WERI-Rb-1 (cell line): ENCODE measurements around the gene CCM2.

Source experiments
- DNase-seq: peaks from one replicate; pipeline ENCODE4 v3.0.0-alpha.2; 2020
- H3K27ac ChIP-seq: fragments of 250-450 bp; sonication (Bioruptor Pico); 2 replicates; pipeline ENCODE4 v1.5.1; 2020; ENCODE audit warnings: mild to moderate bottlenecking, moderate library complexity
- H3K27me3 ChIP-seq: fragments of 250-450 bp; sonication (Bioruptor Pico); 2 replicates; pipeline ENCODE4 v1.5.1; 2021; ENCODE audit warnings: mild to moderate bottlenecking, low read depth, moderate library complexity; ENCODE audit not compliant: insufficient read depth, severe bottlenecking
- H3K36me3 ChIP-seq: fragments of 250-450 bp; sonication (Bioruptor Pico); 2 replicates; pipeline ENCODE4 v1.5.1; 2020; ENCODE audit warnings: mild to moderate bottlenecking, moderate library complexity
- H3K4me3 ChIP-seq: 2 replicates; pipeline ENCODE4 v1.5.1; 2011; ENCODE audit warnings: low read depth, mild to moderate bottlenecking, control low read depth, low read length
- H3K9me3 ChIP-seq: fragments of 250-450 bp; sonication (Bioruptor Pico); 2 replicates; pipeline ENCODE4 v1.5.1; 2021; ENCODE audit warnings: mild to moderate bottlenecking, moderate library complexity; ENCODE audit not compliant: severe bottlenecking
- TF ChIP-seq, protein P1 (sequence below): IDR thresholded peaks from 2 replicates; pipeline ENCODE4 v1.5.1; 2011; ENCODE audit warnings: low read depth, mild to moderate bottlenecking, control low read depth, inconsistent platforms, low read length

The CCM2 gene

DNA sequence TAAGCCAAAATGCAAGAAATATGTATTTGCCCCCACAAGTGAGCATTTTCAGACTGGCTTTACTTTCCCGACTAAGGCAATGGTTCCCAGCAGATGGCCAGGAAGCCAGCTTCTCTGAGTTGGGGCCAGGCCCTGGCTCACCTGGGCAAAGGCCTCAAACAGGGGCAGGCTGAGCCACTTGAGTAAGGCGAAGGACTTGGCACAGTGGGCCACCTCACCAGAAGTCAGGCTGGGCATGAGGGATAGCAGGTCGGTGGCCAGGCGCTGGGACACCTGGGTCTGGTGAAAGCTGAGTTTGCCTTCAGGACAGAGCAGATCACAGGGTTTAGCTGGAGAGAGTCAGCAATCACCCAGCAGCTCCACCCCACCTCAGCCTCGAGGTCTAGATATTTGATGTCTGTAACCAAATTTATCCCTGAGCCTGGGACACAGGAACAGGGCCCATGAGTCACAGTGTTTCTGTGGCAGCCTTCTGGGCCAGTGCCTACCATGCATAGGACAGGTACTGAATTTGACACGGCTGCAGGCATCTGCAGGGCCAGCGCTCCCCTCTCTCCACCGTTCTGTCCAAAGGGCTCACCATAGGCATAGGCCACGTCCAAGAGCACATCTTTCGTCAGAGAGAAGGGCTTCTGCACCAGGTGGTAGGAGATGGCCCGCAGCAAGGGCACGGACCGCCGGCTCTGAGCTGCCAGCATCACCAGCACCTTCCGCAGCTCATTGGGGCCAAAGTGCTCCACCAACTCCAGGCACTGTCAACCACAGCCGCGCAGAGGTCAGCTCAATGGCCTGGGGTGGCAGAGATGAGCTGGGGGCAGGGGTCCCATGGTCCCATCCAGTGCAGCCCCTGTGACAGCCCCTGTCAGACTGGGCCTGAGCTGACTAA is 104.2 kb downstream of the CCM2 start:
- no peaks in the 10 kb centered on the region for H3K9me3 ChIP-seq
- no peak for DNase-seq
- H3K4me3 ChIP-seq, result no peak overlapping the region
- H3K27ac ChIP-seq, result no peak overlapping the region
- peaks cover 100% of the 10 kb centered on the region for H3K36me3 ChIP-seq
- no peaks in the 10 kb centered on the region for H3K27me3 ChIP-seq
- TF ChIP-seq, protein P1, sequence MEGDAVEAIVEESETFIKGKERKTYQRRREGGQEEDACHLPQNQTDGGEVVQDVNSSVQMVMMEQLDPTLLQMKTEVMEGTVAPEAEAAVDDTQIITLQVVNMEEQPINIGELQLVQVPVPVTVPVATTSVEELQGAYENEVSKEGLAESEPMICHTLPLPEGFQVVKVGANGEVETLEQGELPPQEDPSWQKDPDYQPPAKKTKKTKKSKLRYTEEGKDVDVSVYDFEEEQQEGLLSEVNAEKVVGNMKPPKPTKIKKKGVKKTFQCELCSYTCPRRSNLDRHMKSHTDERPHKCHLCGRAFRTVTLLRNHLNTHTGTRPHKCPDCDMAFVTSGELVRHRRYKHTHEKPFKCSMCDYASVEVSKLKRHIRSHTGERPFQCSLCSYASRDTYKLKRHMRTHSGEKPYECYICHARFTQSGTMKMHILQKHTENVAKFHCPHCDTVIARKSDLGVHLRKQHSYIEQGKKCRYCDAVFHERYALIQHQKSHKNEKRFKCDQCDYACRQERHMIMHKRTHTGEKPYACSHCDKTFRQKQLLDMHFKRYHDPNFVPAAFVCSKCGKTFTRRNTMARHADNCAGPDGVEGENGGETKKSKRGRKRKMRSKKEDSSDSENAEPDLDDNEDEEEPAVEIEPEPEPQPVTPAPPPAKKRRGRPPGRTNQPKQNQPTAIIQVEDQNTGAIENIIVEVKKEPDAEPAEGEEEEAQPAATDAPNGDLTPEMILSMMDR, result no peak

DNA sequence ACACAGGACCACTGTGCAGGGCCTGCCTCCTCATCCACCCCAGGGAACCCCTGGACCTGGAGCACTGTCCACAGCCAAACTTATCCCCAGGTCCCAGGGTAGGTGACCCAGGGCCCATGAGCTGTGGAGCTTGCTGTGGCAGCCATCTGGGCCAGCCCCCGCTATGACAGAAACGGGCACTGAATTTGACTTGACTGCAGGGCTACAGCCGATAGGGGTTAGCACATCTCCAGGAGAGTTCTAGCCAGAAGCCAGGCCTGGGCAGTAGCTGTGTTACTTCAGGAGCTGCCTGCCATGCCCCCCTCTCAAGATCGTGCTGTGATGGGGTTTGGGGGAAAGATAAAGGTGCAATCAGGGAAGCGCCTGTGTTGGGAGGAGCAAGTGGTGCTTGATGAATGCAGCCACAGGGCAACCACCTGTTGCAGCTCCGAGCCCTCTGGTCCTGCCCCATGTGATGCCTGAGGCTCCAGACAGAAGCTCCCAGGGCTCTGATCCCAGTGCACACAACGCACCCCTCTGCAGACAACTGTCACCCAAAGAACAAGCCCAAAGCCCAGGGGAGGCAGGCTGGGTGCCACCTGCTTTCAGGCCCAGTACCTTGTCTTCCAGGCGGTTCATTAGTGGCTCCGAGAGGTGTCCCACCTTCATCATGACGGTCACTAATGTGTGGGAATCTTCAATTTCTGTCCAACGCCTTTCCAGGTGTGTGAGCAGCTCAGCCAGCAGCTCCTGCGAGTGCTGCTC is 105.0 kb downstream of the CCM2 start:
- Histone ChIP-seq H3K27ac (no peak overlapping the region), H3K36me3 (peaks cover 93% of the 10 kb centered on the region), H3K9me3 (no peaks in the 10 kb centered on the region), H3K4me3 (no peak overlapping the region), H3K27me3 (no peaks in the 10 kb centered on the region)
- TF ChIP-seq, protein P1, result no peak
- DNase-seq, result no peak

DNA sequence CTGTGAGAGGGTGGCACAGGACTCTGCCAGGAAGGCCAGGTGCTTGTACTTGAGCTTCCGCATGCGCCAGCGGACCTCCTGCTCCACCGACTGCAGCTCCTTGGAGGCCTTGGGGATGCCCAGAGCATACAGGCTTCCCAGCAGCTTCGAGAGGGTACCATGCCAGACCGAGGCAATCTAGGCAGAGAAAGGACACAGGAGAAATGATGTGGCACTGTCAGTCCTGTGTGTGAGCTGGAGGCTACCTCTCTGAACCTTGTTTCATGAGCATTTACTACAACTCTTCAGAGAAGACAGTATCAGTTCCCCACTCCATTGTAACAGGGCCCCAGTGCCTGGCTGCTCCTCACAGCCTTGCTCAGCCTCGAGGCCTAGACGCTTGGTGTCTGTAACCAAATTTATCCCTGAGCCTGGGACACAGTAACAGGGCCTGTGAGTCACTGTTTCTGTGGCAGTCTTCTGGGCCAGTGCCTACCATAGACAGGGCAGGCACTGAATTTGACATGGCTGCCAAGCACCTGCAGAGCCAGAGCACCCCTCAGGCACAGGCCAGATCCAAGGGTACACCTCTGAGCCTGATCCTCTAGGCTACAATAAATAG is 105.7 kb downstream of the CCM2 start:
- Histone ChIP-seq H3K27me3 (no peaks in the 10 kb centered on the region), H3K4me3 (no peak overlapping the region), H3K9me3 (no peaks in the 10 kb centered on the region), H3K36me3 (peaks cover 89% of the 10 kb centered on the region), H3K27ac (no peak overlapping the region)
- TF ChIP-seq, protein P1, result no peak
- DNase-seq, result no peak

DNA sequence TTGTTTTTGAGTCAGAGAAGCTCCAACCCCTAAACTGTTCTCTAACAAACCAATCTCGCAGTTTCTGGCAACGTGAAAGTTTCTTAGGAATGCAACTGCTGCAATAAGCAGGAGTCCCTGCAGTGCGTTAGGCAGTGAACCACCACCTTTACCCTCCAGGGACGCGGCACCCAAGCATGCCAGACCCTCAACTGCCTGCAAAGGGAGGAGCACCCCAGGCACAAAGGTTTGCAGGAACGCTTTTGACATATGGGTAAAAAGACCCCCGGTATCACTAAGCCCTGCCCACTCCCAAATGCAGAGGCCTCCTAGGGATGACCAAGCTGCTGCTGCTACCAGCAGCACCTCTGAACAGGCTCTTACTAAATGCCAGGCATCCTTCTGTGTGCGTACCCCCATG is 106.8 kb downstream of the CCM2 start:
- DNase-seq, result no peak
- Histone ChIP-seq H3K4me3 (no peak overlapping the region), H3K9me3 (no peaks in the 10 kb centered on the region), H3K27me3 (no peaks in the 10 kb centered on the region), H3K27ac (no peak overlapping the region), H3K36me3 (peaks cover 80% of the 10 kb centered on the region)
- TF ChIP-seq, protein P1, result no peak

DNA sequence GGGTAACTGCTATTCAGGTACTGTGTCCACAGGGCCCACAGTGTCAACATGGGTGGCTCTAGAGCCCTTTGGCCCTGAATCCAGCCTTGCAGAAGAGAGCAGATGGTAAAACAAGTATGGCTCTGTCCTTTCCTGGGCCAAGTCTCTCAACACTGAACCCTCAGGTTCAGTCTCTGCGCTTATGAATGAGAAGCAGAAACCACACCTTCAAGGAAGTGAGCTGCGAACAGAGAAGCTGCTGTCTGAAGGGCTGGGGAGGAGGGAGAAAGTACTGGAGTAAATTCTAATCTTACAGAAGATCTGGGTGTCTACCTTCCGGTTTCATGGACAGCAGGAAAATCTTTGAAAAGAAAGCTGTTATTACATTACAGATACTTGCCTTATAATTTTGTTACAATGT is 107.4 kb downstream of the CCM2 start:
- Histone ChIP-seq H3K9me3 (no peaks in the 10 kb centered on the region), H3K4me3 (no peak overlapping the region), H3K27me3 (no peaks in the 10 kb centered on the region), H3K36me3 (peaks cover 75% of the 10 kb centered on the region), H3K27ac (no peak overlapping the region)
- no peak for DNase-seq
- TF ChIP-seq, protein P1, result no peak
